SU-DHL-6 (cell line): ENCODE results near the gene CRYBA4.
A peak's percentile ranks its signal among the peaks of the same experiment; 100 is the strongest.

Experiments
- H2AFZ ChIP-seq: fragments of 200-600 bp; sonication (generic); 2 replicates; pipeline ENCODE4 v1.6.1; 2014; ENCODE audit warnings: low read depth, mild to moderate bottlenecking, moderate library complexity, mixed read lengths, antibody characterized with exemption, low read length; ENCODE audit not compliant: severe bottlenecking
- H3F3A ChIP-seq: fragments of 200-600 bp; shearing (Covaris generic); 2 replicates; pipeline ENCODE4 v1.6.0; 2016; ENCODE audit warnings: antibody characterized with exemption, mild to moderate bottlenecking; ENCODE audit not compliant: insufficient read depth
- H3K27ac ChIP-seq: fragments of 200-600 bp; sonication (generic); 2 replicates; pipeline ENCODE4 v1.5.1; 2016; ENCODE audit warnings: low read depth, mild to moderate bottlenecking, low read length, moderate library complexity, mixed read lengths
- H3K27me3 ChIP-seq: fragments of 200-600 bp; sonication (generic), shearing (Covaris generic); 2 replicates; pipeline ENCODE4 v1.6.0; 2014; ENCODE audit warnings: mild to moderate bottlenecking, low read length
- H3K36me3 ChIP-seq: fragments of 200-600 bp; sonication (generic); 2 replicates; pipeline ENCODE4 v1.6.1; 2014; ENCODE audit warnings: mild to moderate bottlenecking, low read length, mixed read lengths
- H3K4me2 ChIP-seq: fragments of 300-600, 200-600 bp; shearing (Covaris generic), sonication (generic); 2 replicates; pipeline ENCODE4 v1.6.0; 2014; ENCODE audit warnings: low read length, low read depth, mild to moderate bottlenecking; ENCODE audit not compliant: poor library complexity, severe bottlenecking
- H3K4me3 ChIP-seq: fragments of 200-600 bp; sonication (generic); 2 replicates; pipeline ENCODE4 v1.5.1; 2014; ENCODE audit warnings: antibody characterized with exemption, low read length, mild to moderate bottlenecking, mixed read lengths; ENCODE audit not compliant: insufficient read depth, poor library complexity, severe bottlenecking
- H3K79me2 ChIP-seq: fragments of 200-600 bp; sonication (generic); 2 replicates; pipeline ENCODE4 v1.6.1; 2014; ENCODE audit warnings: mild to moderate bottlenecking, low read length, moderate library complexity; ENCODE audit not compliant: insufficient read depth
- H3K9ac ChIP-seq: fragments of 200-600 bp; sonication (generic); 2 replicates; pipeline ENCODE4 v1.7.0; 2014; ENCODE audit warnings: mild to moderate bottlenecking, low read length
- H3K9me2 ChIP-seq: fragments of 200-600 bp; sonication (generic); replicated peaks from 2 replicates; pipeline ENCODE4 v1.6.1; 2014; ENCODE audit warnings: low read length; ENCODE audit not compliant: insufficient read depth
- H3K9me3 ChIP-seq: fragments of 200-600 bp; sonication (generic); 2 replicates; pipeline ENCODE4 v1.6.1; 2014; ENCODE audit warnings: low read length, mixed read lengths; ENCODE audit not compliant: insufficient read depth
- H4K20me1 ChIP-seq: fragments of 200-600 bp; sonication (generic); 2 replicates; pipeline ENCODE4 v1.6.1; 2014; ENCODE audit warnings: low read depth, mild to moderate bottlenecking, antibody characterized with exemption, low read length, moderate library complexity, mixed read lengths
- CTCF ChIP-seq: fragments of 200-600 bp; sonication (generic); IDR thresholded peaks from one replicate; pipeline ENCODE4 v1.5.1; 2017; ENCODE audit warnings: antibody characterized with exemption, mild to moderate bottlenecking, low read length, moderate library complexity; ENCODE audit not compliant: insufficient read depth, poor library complexity, severe bottlenecking
- EZH2phosphoT487 ChIP-seq: fragments of 200-600 bp; sonication (generic), shearing (Covaris generic); conservative IDR thresholded peaks from 2 replicates; pipeline ENCODE4 v1.6.1; 2018; ENCODE audit warnings: mild to moderate bottlenecking, antibody characterized with exemption, low read length, moderate library complexity, mixed read lengths

The CRYBA4 gene

DNA sequence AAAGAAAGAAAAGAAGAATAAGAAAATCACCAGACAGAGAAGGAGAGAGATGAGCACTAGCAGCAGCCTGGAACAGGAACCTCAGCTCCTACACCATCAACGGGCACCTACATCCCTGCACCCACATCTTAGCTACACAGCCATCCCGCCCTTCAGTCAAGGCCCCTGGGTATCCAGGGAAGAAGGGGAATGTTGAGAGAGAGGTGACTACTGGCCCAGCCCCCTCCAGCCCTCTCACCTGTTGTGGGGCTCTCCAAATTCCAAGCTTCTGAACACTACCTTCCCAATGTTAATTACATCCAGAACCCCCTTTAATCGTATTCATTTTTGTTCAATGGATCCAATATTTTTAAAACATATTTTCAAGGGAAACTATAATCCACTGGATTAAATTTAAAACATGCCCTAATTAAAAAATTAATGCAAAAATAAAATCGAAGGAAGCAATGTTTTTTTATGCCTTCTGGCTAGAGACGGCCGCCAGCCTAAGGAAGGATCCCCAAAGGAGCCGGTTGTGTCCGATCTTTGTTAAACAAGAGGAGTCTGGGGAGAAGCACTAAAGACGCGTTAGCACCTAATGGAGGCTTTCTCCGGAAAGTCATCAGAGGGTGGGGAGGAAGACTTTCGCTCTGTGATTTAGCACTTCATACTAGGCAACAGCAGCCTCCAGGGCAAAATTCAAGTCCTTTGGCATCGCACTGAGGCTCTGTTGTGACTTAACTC is 41.4 kb upstream of the CRYBA4 start:
- Histone ChIP-seq H3K9me3 (no peaks in the 10 kb centered on the region), H3F3A (peaks cover 22% of the 10 kb centered on the region), H3K36me3 (no peaks in the 10 kb centered on the region), H3K27me3 (no peaks in the 10 kb centered on the region), H3K4me3 (peak overlapping the region; percentile 33), H3K9me2 (no peaks in the 10 kb centered on the region), H3K79me2 (peaks cover 19% of the 10 kb centered on the region), H2AFZ (no peak overlapping the region), H4K20me1 (no peaks in the 10 kb centered on the region), H3K9ac (peak overlapping the region; percentile 54), H3K4me2 (peak overlapping the region; percentile 75), H3K27ac (peak overlapping the region; percentile 86)
- TF ChIP-seq EZH2phosphoT487 = no peak

GRCh38 chr22:26581026-26581425 is 40.7 kb upstream of the CRYBA4 start:
- peaks cover 18% of the 10 kb centered on the region; the same call in 1 of the 2 replicates for H3K79me2 ChIP-seq
- H3K36me3 ChIP-seq = no peaks in the 10 kb centered on the region
- no peak overlapping the region for H3K27ac ChIP-seq
- H3F3A ChIP-seq = peaks cover 22% of the 10 kb centered on the region
- TF ChIP-seq EZH2phosphoT487 (no peak), CTCF (no peak)
- no peaks in the 10 kb centered on the region for H3K27me3 ChIP-seq
- no peak overlapping the region for H3K4me2 ChIP-seq
- H4K20me1 ChIP-seq = no peaks in the 10 kb centered on the region
- H3K4me3 ChIP-seq = no peak overlapping the region
- H3K9me2 ChIP-seq = no peaks in the 10 kb centered on the region
- no peak overlapping the region for H3K9ac ChIP-seq
- H3K9me3 ChIP-seq = no peaks in the 10 kb centered on the region
- no peak overlapping the region for H2AFZ ChIP-seq

DNA sequence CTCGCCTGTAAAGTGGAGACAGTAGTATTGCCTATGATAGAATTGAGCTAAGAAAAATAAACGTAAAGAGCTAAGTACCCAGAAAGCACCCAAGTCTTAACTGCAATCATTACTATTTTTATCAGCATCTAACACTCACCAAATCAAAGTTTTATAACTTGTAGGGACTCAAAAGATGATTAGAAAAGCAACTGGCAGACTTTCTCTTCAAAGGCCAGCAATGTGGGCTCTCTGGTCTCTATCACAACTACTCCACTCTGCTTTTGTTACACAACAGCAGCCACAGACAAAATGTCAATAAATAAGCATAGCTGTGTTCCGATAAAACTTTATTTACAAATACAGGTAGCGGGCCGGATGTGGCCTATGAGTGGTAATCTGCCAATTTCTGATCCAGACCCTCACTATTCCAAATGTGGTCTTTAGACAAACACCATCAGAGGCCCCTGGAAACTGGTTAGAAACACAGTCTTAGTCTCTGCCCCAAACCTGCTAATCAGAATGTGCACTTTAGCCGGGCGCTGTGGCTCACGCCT is 40.1 kb upstream of the CRYBA4 start:
- Histone ChIP-seq H3K9me2 (no peaks in the 10 kb centered on the region), H3F3A (peaks cover 22% of the 10 kb centered on the region), H3K4me3 (no peak overlapping the region), H4K20me1 (no peaks in the 10 kb centered on the region), H2AFZ (no peak overlapping the region), H3K9ac (no peak overlapping the region), H3K4me2 (no peak overlapping the region), H3K27me3 (no peaks in the 10 kb centered on the region), H3K27ac (no peak overlapping the region), H3K36me3 (no peaks in the 10 kb centered on the region), H3K9me3 (no peaks in the 10 kb centered on the region), H3K79me2 (peaks cover 18% of the 10 kb centered on the region; the same call in 1 of the 2 replicates)
- TF ChIP-seq CTCF (no peak), EZH2phosphoT487 (no peak)

GRCh38 chr22:26584010-26584409 is 37.8 kb upstream of the CRYBA4 start:
- TF ChIP-seq EZH2phosphoT487 (no peak), CTCF (no peak)
- H3K9me3 ChIP-seq = no peaks in the 10 kb centered on the region
- peaks cover 5% of the 10 kb centered on the region; the same call in 1 of the 2 replicates for H3K36me3 ChIP-seq
- no peak overlapping the region for H3K27ac ChIP-seq
- H4K20me1 ChIP-seq = 0 out of 2 replicates have a peak, but pooled peaks cover 2% of the 10 kb centered on the region
- H3K79me2 ChIP-seq = peaks cover 18% of the 10 kb centered on the region
- H3K9me2 ChIP-seq = no peaks in the 10 kb centered on the region
- no peak overlapping the region for H2AFZ ChIP-seq
- H3F3A ChIP-seq = peaks cover 18% of the 10 kb centered on the region
- H3K27me3 ChIP-seq = no peaks in the 10 kb centered on the region
- no peak overlapping the region for H3K4me2 ChIP-seq
- H3K4me3 ChIP-seq = no peak overlapping the region
- no peak overlapping the region for H3K9ac ChIP-seq
